ENCODE data around the gene SDK1.

The SDK1 gene

GRCh38 chr7:3880228-3880987 lies 579.4 kb downstream of the SDK1 start:
- no peak overlapping the region for H3K14ac ChIP-seq (ENCODE audit: low read length)
- no peaks in the 10 kb centered on the region for H3K4me1 ChIP-seq (ENCODE audit: control insufficient read depth in 2 of 2, insufficient read depth in 1 of 2, low read depth in 1 of 2, low read length in 2 of 2)
- no peak overlapping the region for H3K4me2 ChIP-seq (ENCODE audit: insufficient read depth, low read length, poor library complexity, severe bottlenecking)
- no peak overlapping the region for H2AFZ ChIP-seq (ENCODE audit: low read length)
- DNase-seq (ENCODE audit: low spot score) = no peak
- H2AK5ac ChIP-seq (ENCODE audit: low read depth, low read length) = no peak overlapping the region
- no peak overlapping the region for H3K4me3 ChIP-seq (ENCODE audit: low read length in 2 of 2)
- H2BK5ac ChIP-seq (ENCODE audit: low read length) = no peak overlapping the region
- no peak overlapping the region for H3K23ac ChIP-seq (ENCODE audit: low read depth, low read length, poor library complexity)
- H4K91ac ChIP-seq (ENCODE audit: low read depth, low read length, poor library complexity) = no peak overlapping the region
- no peak overlapping the region for H3K9ac ChIP-seq (ENCODE audit: low read depth, low read length, poor library complexity)
- no peak overlapping the region for H2BK120ac ChIP-seq (ENCODE audit: low read depth, low read length)
- no CpG with 5 or more reads among the region's 26 CpGs for WGBS, 2 donors (ENCODE audit: extremely low coverage in 2 of 2, insufficient read length in 2 of 2, insufficient replicate concordance in 1 of 2)
- no peak overlapping the region for H3K4ac ChIP-seq (ENCODE audit: low read length)
- no peak overlapping the region for H2BK15ac ChIP-seq (ENCODE audit: low read length)
- H3K18ac ChIP-seq (ENCODE audit: low read length) = no peak overlapping the region
- no peaks in the 10 kb centered on the region for H3K79me1 ChIP-seq (ENCODE audit: low read depth, low read length)
- no peak overlapping the region for H3K27ac ChIP-seq (replicated peaks; ENCODE audit: low read length)
- H2BK12ac ChIP-seq (ENCODE audit: low read length) = no peak overlapping the region
- H4K8ac ChIP-seq (ENCODE audit: low read depth, low read length) = no peak overlapping the region
- H3K27me3 ChIP-seq (ENCODE audit: control insufficient read depth in 3 of 3, insufficient read depth in 3 of 3, low read depth in 1 of 3, low read length in 3 of 3) = no peaks in the 10 kb centered on the region
- no peaks in the 10 kb centered on the region for H3K36me3 ChIP-seq (replicated peaks in 1 of 2; ENCODE audit: control insufficient read depth in 2 of 2, insufficient read depth in 2 of 2, low read length in 2 of 2)
- no peaks in the 10 kb centered on the region for H3K9me3 ChIP-seq (replicated peaks in 1 of 2; ENCODE audit: control insufficient read depth in 2 of 2, insufficient read depth in 1 of 2, low read depth in 1 of 2, low read length in 2 of 2)

GRCh38 chr7:3882782-3883181 lies 581.7 kb downstream of the SDK1 start:
- no peak overlapping the region for H3K4me3 ChIP-seq (ENCODE audit: low read length in 2 of 2)
- DNase-seq (ENCODE audit: low spot score) = no peak
- H3K27me3 ChIP-seq (ENCODE audit: control insufficient read depth in 3 of 3, insufficient read depth in 3 of 3, low read depth in 1 of 3, low read length in 3 of 3) = no peaks in the 10 kb centered on the region
- no peaks in the 10 kb centered on the region for H3K36me3 ChIP-seq (replicated peaks in 1 of 2; ENCODE audit: control insufficient read depth in 2 of 2, insufficient read depth in 2 of 2, low read length in 2 of 2)
- H3K9ac ChIP-seq (ENCODE audit: low read depth, low read length, poor library complexity) = no peak overlapping the region
- H2AFZ ChIP-seq (ENCODE audit: low read length) = no peak overlapping the region
- H3K27ac ChIP-seq (replicated peaks; ENCODE audit: low read length) = no peak overlapping the region
- H2BK120ac ChIP-seq (ENCODE audit: low read depth, low read length) = no peak overlapping the region
- no peak overlapping the region for H2BK12ac ChIP-seq (ENCODE audit: low read length)
- H3K23ac ChIP-seq (ENCODE audit: low read depth, low read length, poor library complexity) = no peak overlapping the region
- H2AK5ac ChIP-seq (ENCODE audit: low read depth, low read length) = no peak overlapping the region
- H3K4me2 ChIP-seq (ENCODE audit: insufficient read depth, low read length, poor library complexity, severe bottlenecking) = no peak overlapping the region
- no peak overlapping the region for H2BK5ac ChIP-seq (ENCODE audit: low read length)
- H3K4ac ChIP-seq (ENCODE audit: low read length) = no peak overlapping the region
- H3K9me3 ChIP-seq (replicated peaks in 1 of 2; ENCODE audit: control insufficient read depth in 2 of 2, insufficient read depth in 1 of 2, low read depth in 1 of 2, low read length in 2 of 2) = no peaks in the 10 kb centered on the region
- no peak overlapping the region for H3K18ac ChIP-seq (ENCODE audit: low read length)
- no peaks in the 10 kb centered on the region for H3K4me1 ChIP-seq (ENCODE audit: control insufficient read depth in 2 of 2, insufficient read depth in 1 of 2, low read depth in 1 of 2, low read length in 2 of 2)
- H4K8ac ChIP-seq (ENCODE audit: low read depth, low read length) = no peak overlapping the region
- no peak overlapping the region for H3K14ac ChIP-seq (ENCODE audit: low read length)
- no CpG with 5 or more reads among the region's 5 CpGs for WGBS, 2 donors (ENCODE audit: extremely low coverage in 2 of 2, insufficient read length in 2 of 2, insufficient replicate concordance in 1 of 2)
- no peak overlapping the region for H4K91ac ChIP-seq (ENCODE audit: low read depth, low read length, poor library complexity)
- H3K79me1 ChIP-seq (ENCODE audit: low read depth, low read length) = no peaks in the 10 kb centered on the region
- H2BK15ac ChIP-seq (ENCODE audit: low read length) = no peak overlapping the region

- no peak overlapping the region for H4K91ac ChIP-seq (ENCODE audit: low read depth, low read length, poor library complexity)
- no peak overlapping the region for H3K4me3 ChIP-seq (ENCODE audit: low read length in 2 of 2)
- H3K18ac ChIP-seq (ENCODE audit: low read length) = no peak overlapping the region
- H3K27me3 ChIP-seq (ENCODE audit: control insufficient read depth in 3 of 3, insufficient read depth in 3 of 3, low read depth in 1 of 3, low read length in 3 of 3) = no peaks in the 10 kb centered on the region
- no peak overlapping the region for H3K27ac ChIP-seq (replicated peaks; ENCODE audit: low read length)
- no peak overlapping the region for H3K4ac ChIP-seq (ENCODE audit: low read length)
- H2BK5ac ChIP-seq (ENCODE audit: low read length) = no peak overlapping the region
- no peak overlapping the region for H3K9ac ChIP-seq (ENCODE audit: low read depth, low read length, poor library complexity)
- H3K9me3 ChIP-seq (replicated peaks in 1 of 2; ENCODE audit: control insufficient read depth in 2 of 2, insufficient read depth in 1 of 2, low read depth in 1 of 2, low read length in 2 of 2) = no peaks in the 10 kb centered on the region
- H4K8ac ChIP-seq (ENCODE audit: low read depth, low read length) = no peak overlapping the region
- no peak overlapping the region for H3K4me2 ChIP-seq (ENCODE audit: insufficient read depth, low read length, poor library complexity, severe bottlenecking)
- H2BK12ac ChIP-seq (ENCODE audit: low read length) = no peak overlapping the region
- H3K79me1 ChIP-seq (ENCODE audit: low read depth, low read length) = no peaks in the 10 kb centered on the region
- no CpG with 5 or more reads among the region's 6 CpGs for WGBS, 2 donors (ENCODE audit: extremely low coverage in 2 of 2, insufficient read length in 2 of 2, insufficient replicate concordance in 1 of 2)
- no peak overlapping the region for H2AFZ ChIP-seq (ENCODE audit: low read length)
- H2BK15ac ChIP-seq (ENCODE audit: low read length) = no peak overlapping the region
- H3K4me1 ChIP-seq (ENCODE audit: control insufficient read depth in 2 of 2, insufficient read depth in 1 of 2, low read depth in 1 of 2, low read length in 2 of 2) = no peaks in the 10 kb centered on the region
- no peak overlapping the region for H2BK120ac ChIP-seq (ENCODE audit: low read depth, low read length)
- no peak overlapping the region for H2AK5ac ChIP-seq (ENCODE audit: low read depth, low read length)
- H3K14ac ChIP-seq (ENCODE audit: low read length) = no peak overlapping the region
- no peak for DNase-seq (ENCODE audit: low spot score)
- no peaks in the 10 kb centered on the region for H3K36me3 ChIP-seq (replicated peaks in 1 of 2; ENCODE audit: control insufficient read depth in 2 of 2, insufficient read depth in 2 of 2, low read length in 2 of 2)
- no peak overlapping the region for H3K23ac ChIP-seq (ENCODE audit: low read depth, low read length, poor library complexity)
These were observed 583.5 kb downstream of the SDK1 start for GRCh38 chr7:3884543-3884942.

- Histone ChIP-seq H3K79me1 (ENCODE audit: low read depth, low read length) (no peaks in the 10 kb centered on the region), H3K4me1 (ENCODE audit: control insufficient read depth in 2 of 2, insufficient read depth in 1 of 2, low read depth in 1 of 2, low read length in 2 of 2) (no peaks in the 10 kb centered on the region), H3K27ac (replicated peaks; ENCODE audit: low read length) (no peak overlapping the region), H3K4me3 (ENCODE audit: low read length in 2 of 2) (no peak overlapping the region), H2BK12ac (ENCODE audit: low read length) (no peak overlapping the region), H3K9ac (ENCODE audit: low read depth, low read length, poor library complexity) (no peak overlapping the region), H3K27me3 (ENCODE audit: control insufficient read depth in 3 of 3, insufficient read depth in 3 of 3, low read depth in 1 of 3, low read length in 3 of 3) (no peaks in the 10 kb centered on the region), H4K8ac (ENCODE audit: low read depth, low read length) (no peak overlapping the region), H4K91ac (ENCODE audit: low read depth, low read length, poor library complexity) (no peak overlapping the region), H2AFZ (ENCODE audit: low read length) (no peak overlapping the region), H3K4me2 (ENCODE audit: insufficient read depth, low read length, poor library complexity, severe bottlenecking) (no peak overlapping the region), H3K14ac (ENCODE audit: low read length) (no peak overlapping the region), H3K18ac (ENCODE audit: low read length) (no peak overlapping the region), H3K36me3 (replicated peaks in 1 of 2; ENCODE audit: control insufficient read depth in 2 of 2, insufficient read depth in 2 of 2, low read length in 2 of 2) (no peaks in the 10 kb centered on the region), H3K9me3 (replicated peaks in 1 of 2; ENCODE audit: control insufficient read depth in 2 of 2, insufficient read depth in 1 of 2, low read depth in 1 of 2, low read length in 2 of 2) (no peaks in the 10 kb centered on the region), H3K4ac (ENCODE audit: low read length) (no peak overlapping the region), H3K23ac (ENCODE audit: low read depth, low read length, poor library complexity) (no peak overlapping the region), H2BK5ac (ENCODE audit: low read length) (no peak overlapping the region), H2BK120ac (ENCODE audit: low read depth, low read length) (no peak overlapping the region), H2BK15ac (ENCODE audit: low read length) (no peak overlapping the region), H2AK5ac (ENCODE audit: low read depth, low read length) (no peak overlapping the region)
- WGBS, 2 donors (ENCODE audit: extremely low coverage in 2 of 2, insufficient read length in 2 of 2, insufficient replicate concordance in 1 of 2) = no CpG with 5 or more reads among the region's 4 CpGs
- DNase-seq (ENCODE audit: low spot score) = no peak
These were observed 586.1 kb downstream of the SDK1 start for GRCh38 chr7:3887096-3887690.
